Kidney (tissue), 14 donors: Measurements from ENCODE around the gene TACC3. TPM values are rescaled to one million over a fixed set of nuclear protein-coding genes. Genes with fewer than 3 reads are reported as not detected.

Experiments
- DNase-seq, 5 donors: peaks; one replicate each; pipeline ENCODE4 v3.0.0-alpha.2; 2013 to 2020
- FAIRE-seq: peaks from 2 replicates; lab custom pipeline; 2012; peaks lifted over from hg19 to GRCh38; lab: Jason Lieb, UNC
- H3K27ac ChIP-seq, 2 donors: one replicate each; pipeline ENCODE4 v1.7.0; 2013; ENCODE audit warnings: low read depth in 2 of 2, low read length in 2 of 2, inconsistent platforms in 1 of 2
- H3K27me3 ChIP-seq: one replicate; pipeline ENCODE4 v1.7.1; 2013; ENCODE audit warnings: low read length, inconsistent platforms; ENCODE audit not compliant: control insufficient read depth, insufficient read depth
- H3K36me3 ChIP-seq, 3 donors: one replicate each; pipeline versions ENCODE4 v1.7.0 to v1.7.1; 2013; ENCODE audit warnings: low read length in 3 of 3, control low read depth in 1 of 3, inconsistent platforms in 1 of 3; ENCODE audit not compliant: insufficient read depth in 3 of 3, control insufficient read depth in 2 of 3
- H3K4me1 ChIP-seq, 3 donors: one replicate each; pipeline versions ENCODE4 v1.7.0 to v1.7.1; 2013; ENCODE audit warnings: low read length in 3 of 3, inconsistent platforms in 1 of 3, low read depth in 1 of 3; ENCODE audit not compliant: control insufficient read depth in 2 of 3, insufficient read depth in 2 of 3
- H3K4me3 ChIP-seq, 3 donors: one replicate each; pipeline versions ENCODE4 v1.7.0 to v1.8.1; 2013; ENCODE audit warnings: low read length in 3 of 3, control low read depth in 1 of 3, inconsistent platforms in 1 of 3
- H3K9ac ChIP-seq, 3 donors: one replicate each; pipeline versions ENCODE4 v1.7.0 to v1.7.1; 2013; ENCODE audit warnings: low read length in 3 of 3, control low read depth in 1 of 3, inconsistent platforms in 1 of 3
- H3K9me3 ChIP-seq, 3 donors: one replicate each; pipeline versions ENCODE4 v1.7.0 to v1.7.1; 2013; ENCODE audit warnings: low read length in 3 of 3, control low read depth in 1 of 3, inconsistent platforms in 1 of 3; ENCODE audit not compliant: control insufficient read depth in 2 of 3, insufficient read depth in 1 of 3
- CTCF ChIP-seq: IDR thresholded peaks from 3 replicates; pipeline ENCODE4 v1.5.1; 2012; ENCODE audit warnings: mild to moderate bottlenecking, moderate library complexity, borderline replicate concordance; ENCODE audit not compliant: insufficient read depth; ENCODE audit errors: extremely low read depth
- intact Hi-C: fragments of 100-400 bp; cut with DNase I; formaldehyde crosslinking; loops from one replicate; pipeline ENCODE4 v1.11.1; 2022
- polyA plus RNA-seq: library from polyadenylated mRNA; stranded (reverse); fragments of 350-450 nt; fragmentation: Illumina TruSeq; extraction: RNeasy Lipid Tissue Mini Kit (QIAGEN cat#74804); gene quantifications from one replicate; pipeline ENCODE4 v1.2.3, GENCODE V29; 2014; ENCODE audit warnings: low read depth, low replicate concordance; ENCODE audit not compliant: insufficient read depth
- total RNA-seq: library from RNA; stranded (reverse); fragmentation: NEBNext Ultra II Directional; extraction: Animal tissue kit (Norgen Biotek cat#: 25700); gene quantifications from one replicate; pipeline ENCODE4 v1.2.1, GENCODE V29; 2021
- donor health status: control.
- donor health status: control.
- donor health status: control.
- donor health status: control.
- donor health status: control.
- donor health status: DM: yes; HTN: yes; CAD: no.
- donor health status: Normal renal cell carcinoma (clear cell type).

Gene TACC3
- total and polyA plus RNA-seq, 2 donors from 2014 or later: 4.9 to 12.2 TPM

GRCh38 chr4:1771555-1772305 lies 50.4 kb downstream of the TACC3 start:
- Histone ChIP-seq H3K9me3 (no peaks in the 10 kb centered on the region), H3K4me3 (no peak overlapping the region), H3K36me3 (no peaks in the 10 kb centered on the region), H3K27ac (no peak overlapping the region), H3K4me1 (peaks cover 0 to 16% (median 3%) of the 10 kb centered on the region in 3 donors), H3K9ac (no peak overlapping the region), H3K27me3 (no peaks in the 10 kb centered on the region)
- FAIRE-seq (no peak), DNase-seq (peak in 3 of 5 donors; percentile 44 to 68 (median 54))
- no peak for TF ChIP-seq CTCF
- intact Hi-C loops: no loop called here

GRCh38 chr4:1772853-1773538 lies 51.7 kb downstream of the TACC3 start:
- TF ChIP-seq CTCF: no peak
- no peak for DNase-seq
- no peaks in the 10 kb centered on the region for H3K27me3 ChIP-seq
- intact Hi-C loops: no loop called here
- no peak overlapping the region for H3K9ac ChIP-seq
- no peaks in the 10 kb centered on the region for H3K9me3 ChIP-seq
- no peak overlapping the region for H3K4me3 ChIP-seq
- FAIRE-seq: no peak
- no peak overlapping the region for H3K27ac ChIP-seq
- no peaks in the 10 kb centered on the region for H3K36me3 ChIP-seq
- H3K4me1 ChIP-seq: peaks cover 0 to 16% (median 3%) of the 10 kb centered on the region in 3 donors

- no peaks in the 10 kb centered on the region for H3K9me3 ChIP-seq
- no peak for FAIRE-seq
- no peak overlapping the region for H3K4me3 ChIP-seq
- intact Hi-C loops: no loop called here
- DNase-seq: no peak
- H3K27me3 ChIP-seq: no peaks in the 10 kb centered on the region
- no peak overlapping the region for H3K27ac ChIP-seq
- no peak overlapping the region for H3K9ac ChIP-seq
- TF ChIP-seq CTCF: no peak
- H3K4me1 ChIP-seq: peaks cover 0 to 12% (median 3%) of the 10 kb centered on the region in 3 donors
- H3K36me3 ChIP-seq: no peaks in the 10 kb centered on the region
These were observed 52.4 kb downstream of the TACC3 start for GRCh38 chr4:1773754-1774153.
